VCaP (cell line): ENCODE data around the gene SMOC1.

Source experiments
- H3K27ac ChIP-seq: fragments of 450-650 bp; 2 replicates; pipeline ENCODE4 v1.5.1; 2017
- CTCF ChIP-seq: fragments of 450-650 bp; conservative IDR thresholded peaks from 2 replicates; pipeline ENCODE4 v1.5.1; 2017; ENCODE audit warnings: mild to moderate bottlenecking, moderate library complexity

The SMOC1 gene

GRCh38 chr14:70011708-70012107 lies 132.5 kb downstream of the SMOC1 start:
- TF ChIP-seq CTCF, result no peak
- no peak overlapping the region for H3K27ac ChIP-seq

GRCh38 chr14:70013271-70013873 lies 134.2 kb downstream of the SMOC1 start:
- H3K27ac ChIP-seq, result no peak overlapping the region
- TF ChIP-seq CTCF, result peak; percentile 48

- no peak overlapping the region for H3K27ac ChIP-seq
- TF ChIP-seq CTCF, result no peak
Measured at GRCh38 chr14:70014406-70015095, 135.3 kb downstream of the SMOC1 start.

- no peak overlapping the region for H3K27ac ChIP-seq
- TF ChIP-seq CTCF, result no peak
Measured at GRCh38 chr14:70018230-70018629, 139.0 kb downstream of the SMOC1 start.

GRCh38 chr14:70018713-70019211 lies 139.5 kb downstream of the SMOC1 start:
- no peak overlapping the region for H3K27ac ChIP-seq
- no peak for TF ChIP-seq CTCF

- no peak overlapping the region for H3K27ac ChIP-seq
Measured at GRCh38 chr14:70019695-70020094, 140.5 kb downstream of the SMOC1 start.

More at GRCh38 chr14:70019695-70020094, 140.5 kb downstream of the SMOC1 start:
- no peak for TF ChIP-seq CTCF
